GM18498 (cell line): ENCODE data around the gene SOX6.

Experiments used
- ATAC-seq: cut with Tn5 transposase; IDR thresholded peaks from one replicate; pipeline ENCODE4 v1.9.1; 2021; ENCODE audit warnings: mild to moderate bottlenecking, moderate library complexity; ENCODE audit not compliant: unreplicated experiment

The SOX6 gene

DNA sequence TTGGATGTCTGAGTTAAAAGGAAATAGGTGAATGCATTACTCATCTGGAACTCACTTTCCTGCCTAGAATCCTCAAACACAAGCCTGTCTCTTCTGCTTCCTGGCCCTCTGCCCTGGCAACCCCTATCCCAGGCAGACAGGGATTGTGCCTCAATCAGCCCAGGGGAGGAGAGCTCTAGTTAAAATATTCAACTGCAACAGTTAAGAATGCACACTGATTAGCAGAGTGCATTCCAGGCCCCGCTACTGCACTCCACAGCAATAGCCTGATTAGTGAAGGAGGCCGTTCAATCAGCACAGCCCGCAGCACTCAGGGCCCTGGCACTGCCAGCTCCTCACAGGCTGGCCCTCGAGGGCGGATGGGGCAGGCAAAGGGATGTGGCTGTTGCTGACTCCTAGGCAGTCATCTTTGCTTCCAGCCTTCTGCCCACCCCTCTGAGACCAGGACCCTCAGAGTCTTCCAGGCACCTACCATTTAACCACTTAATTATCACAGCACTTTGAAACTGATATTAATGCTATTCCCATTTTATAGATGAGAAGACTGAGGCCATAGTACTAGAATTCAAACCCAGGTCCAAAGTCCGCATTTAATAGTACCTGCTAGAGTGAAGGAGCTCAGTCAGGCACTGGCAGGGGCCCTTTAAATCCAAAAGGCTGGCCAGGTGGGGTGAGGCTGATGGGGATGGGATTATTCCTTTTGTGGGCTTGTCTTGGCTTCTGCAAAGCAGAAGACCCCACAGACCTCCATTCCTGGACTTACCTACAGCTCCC is 435.3 kb downstream of the SOX6 start:
- ATAC-seq, result no peak

DNA sequence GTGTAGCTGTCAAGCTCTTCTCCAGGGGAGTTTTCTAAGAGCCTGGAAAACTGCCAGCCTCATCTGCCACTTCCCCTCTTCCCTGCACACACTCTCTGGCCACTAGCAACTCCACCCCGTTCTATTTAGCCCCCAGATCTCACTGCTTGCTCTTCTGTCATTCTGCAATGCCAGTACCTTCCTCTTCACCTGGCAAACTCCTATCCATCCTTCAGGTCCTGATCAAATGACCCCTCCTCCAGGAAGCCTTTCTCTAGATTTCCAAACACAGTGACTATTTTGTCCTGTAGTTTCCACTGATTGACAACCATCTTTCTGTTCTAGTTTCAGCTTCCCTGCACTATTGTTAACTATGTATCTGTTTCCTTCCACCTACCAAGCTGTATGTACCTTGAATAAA is 437.7 kb downstream of the SOX6 start:
- ATAC-seq, result no peak

DNA sequence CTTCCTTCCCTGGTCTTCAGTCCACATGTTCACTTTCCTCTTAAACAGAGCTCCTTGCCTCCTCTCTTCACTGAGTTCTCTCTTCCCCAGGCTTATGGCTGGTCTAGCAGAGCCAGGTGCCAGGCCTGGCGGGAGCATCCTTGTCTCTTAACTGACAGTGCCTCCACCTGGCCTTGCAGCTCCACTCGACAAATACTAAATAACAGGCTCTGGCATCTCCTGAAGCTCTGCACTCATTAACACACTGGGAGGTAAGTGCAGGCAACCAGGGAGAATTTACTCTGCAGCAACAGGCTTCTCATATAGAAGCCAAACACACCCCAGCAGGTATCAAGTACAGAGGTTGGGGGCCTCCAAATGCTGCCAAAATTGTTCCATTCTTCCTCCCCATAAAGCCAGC is 438.1 kb downstream of the SOX6 start:
- no peak for ATAC-seq
